Stimulated activated CD4-positive, alpha-beta T cell treated with anti-CD3 and anti-CD28 coated beads, Interleukin-2, amount 100 ng/mL, for 48 hours (primary cell): ENCODE data around the gene MICAL2.
"Not testable (repeated sequence)": the region's sequence is repeated elsewhere in the genome, so short reads cannot be mapped to it uniquely, and the experiment has no call there.

ENCODE experiments used
- DNase-seq, 2 donors: peaks; one replicate each; pipeline ENCODE4 v3.0.0-alpha.2; 2020

MICAL2 gene

DNA sequence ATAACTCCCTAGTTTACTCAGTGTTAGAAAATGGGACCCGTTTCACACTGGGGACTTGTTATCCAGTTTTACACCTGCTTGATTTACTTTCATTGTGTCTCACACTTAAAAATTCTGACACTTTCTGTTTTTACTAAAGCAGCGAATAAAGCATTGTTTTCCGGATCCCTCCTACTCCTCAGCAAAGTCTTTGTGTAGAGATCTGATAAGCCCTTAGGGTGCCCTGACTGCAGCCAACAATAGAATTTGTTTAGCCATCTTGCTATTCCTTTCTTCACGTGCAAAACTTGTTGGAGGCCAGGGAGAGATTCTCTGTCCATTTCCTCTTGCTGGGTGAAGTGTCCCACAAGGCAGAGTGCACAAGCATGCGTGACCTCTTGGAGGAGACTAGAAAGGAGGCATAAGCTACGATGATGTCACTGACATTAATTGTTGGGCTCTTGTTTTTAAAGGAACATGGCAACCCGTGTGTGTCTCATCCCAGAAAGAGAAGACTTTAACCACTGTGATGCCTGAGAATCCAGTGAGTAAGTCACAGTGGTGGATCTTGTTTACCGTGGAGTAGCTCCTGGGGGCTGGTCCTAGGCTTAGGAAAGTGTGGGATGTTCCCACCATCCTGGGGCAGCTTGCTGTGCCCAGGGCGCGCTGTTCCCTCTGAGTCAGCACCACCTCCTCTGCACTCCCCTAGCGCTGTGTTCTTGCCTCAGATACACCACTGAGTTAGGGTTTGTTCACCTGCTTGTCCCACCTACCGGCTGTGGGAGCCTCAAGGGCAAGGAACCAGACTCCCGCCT, 27.7 kb downstream of the MICAL2 start:
- DNase-seq: no peak

GRCh38 chr11:12139144-12139881, 28.9 kb downstream of the MICAL2 start:
- no peak for DNase-seq

GRCh38 chr11:12140186-12140793, 29.9 kb downstream of the MICAL2 start:
- DNase-seq: no peak

DNA sequence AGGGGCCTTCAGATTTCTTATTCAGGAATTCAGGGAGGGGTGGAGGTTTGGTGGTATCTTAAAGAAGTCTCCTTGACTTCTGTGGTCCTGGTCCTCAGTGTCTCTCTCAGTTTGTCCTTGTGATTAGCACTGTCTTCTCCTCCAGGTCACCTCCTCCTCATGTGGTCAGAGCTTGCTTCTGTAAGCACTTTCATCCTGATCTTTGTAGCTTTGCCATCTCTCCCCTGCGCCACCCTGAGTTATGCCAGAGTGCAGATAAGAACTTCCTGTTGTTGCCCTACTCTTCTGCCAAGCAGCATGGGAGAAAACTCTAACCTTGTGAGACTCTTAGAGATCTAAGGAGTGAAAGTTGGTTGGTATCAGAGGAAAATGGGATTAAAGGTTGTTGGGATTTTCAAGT, 30.9 kb downstream of the MICAL2 start:
- no peak for DNase-seq

DNA sequence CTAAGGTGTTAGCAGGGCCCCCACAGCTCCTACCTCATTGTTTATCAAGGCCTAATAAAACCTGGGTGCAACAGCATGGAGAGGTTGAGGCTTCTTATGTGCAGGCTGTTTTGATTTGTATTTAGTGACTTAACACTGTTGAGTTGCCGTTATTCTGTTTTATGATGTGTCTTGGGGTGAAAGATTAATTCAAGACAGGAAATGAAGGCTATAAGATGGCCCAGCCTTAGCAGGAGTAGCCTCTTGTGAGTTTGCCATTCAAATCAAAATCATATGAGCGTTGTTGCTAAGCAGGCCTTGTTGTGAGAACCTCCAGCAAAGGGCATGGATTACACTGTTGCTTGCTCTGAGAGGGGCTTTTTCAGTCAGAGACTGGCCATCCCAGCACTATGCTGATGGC, 31.8 kb downstream of the MICAL2 start:
- no peak for DNase-seq

- DNase-seq: no peak
Observed at GRCh38 chr11:12142909-12143308, 32.5 kb downstream of the MICAL2 start.

- no peak for DNase-seq
Observed at GRCh38 chr11:12143461-12144258, 33.3 kb downstream of the MICAL2 start.

DNA sequence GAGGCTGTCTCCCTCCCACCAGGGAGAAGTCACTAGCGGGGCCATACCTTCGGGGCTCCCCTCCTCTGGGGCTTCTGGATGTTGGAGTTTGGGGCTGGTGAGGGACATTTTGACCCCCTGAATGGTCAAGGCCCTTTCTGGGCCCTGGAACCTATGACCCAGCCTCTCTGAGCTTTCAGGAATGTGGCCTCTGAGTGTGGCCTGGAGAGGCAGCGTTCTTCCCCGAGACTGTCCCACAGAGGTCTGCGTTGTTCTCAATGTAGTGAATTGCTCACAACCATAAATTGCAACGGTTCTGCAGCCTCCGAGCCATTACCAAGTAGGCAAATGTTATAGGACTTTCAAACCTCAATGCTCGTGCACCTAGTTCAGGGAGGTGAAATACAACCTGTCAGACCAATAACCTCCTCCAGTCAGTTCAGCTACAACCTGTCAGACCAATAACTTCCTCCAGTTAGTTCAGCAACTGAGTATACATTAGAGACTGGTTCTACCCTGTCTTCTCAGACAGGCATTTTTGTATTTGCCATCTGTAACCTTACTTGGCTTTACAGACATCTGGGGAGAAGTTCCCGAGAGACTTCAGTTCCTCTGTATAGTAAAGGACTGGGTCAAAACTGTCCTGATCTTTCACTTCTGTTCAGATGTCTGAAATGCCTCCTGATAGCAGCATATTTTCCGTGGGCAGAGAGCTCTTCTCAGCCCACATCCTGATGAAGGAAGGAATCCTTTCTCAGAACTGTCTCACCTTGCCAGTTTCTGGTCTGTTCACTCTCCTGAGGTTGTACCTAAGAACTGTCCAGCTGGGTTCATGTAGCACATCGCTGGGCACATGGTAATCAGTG, 34.2 kb downstream of the MICAL2 start:
- no peak for DNase-seq

DNA sequence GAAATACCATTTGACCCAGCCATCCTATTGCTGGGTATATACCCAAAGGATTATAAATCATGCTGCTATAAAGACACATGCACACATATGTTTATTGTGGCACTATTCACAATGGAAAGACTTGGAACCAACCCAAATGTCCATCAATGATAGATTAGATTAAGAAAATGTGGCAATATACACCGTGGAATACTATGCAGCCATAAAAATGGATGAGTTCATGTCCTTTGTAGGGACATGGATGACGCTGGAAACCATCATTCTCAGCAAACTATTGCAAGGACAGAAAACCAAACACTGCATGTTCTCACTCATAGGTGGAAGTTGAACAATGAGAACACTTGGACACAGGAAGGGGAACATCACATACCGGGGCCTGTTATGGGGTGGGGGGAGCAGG, 36.3 kb downstream of the MICAL2 start:
- DNase-seq: not testable (repeated sequence)

DNA sequence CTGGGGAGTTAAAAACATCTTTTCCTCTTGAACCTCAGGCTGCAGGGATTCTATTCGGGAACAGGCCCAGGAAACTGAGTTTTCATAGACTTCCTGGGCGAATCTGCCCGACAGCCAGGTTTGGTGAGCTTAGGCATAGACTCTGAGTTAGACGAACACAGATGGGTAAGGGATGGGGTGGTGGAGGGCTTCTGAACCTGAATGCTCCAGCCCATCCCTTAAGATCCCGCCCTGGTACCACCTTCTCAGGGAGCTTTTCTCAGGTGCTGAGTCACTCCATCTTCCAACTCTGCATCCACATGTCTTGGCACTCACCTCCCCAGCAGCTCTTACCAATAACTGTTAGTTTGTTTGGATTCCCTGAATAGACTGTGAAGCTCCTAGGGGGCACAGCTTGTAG, 37.4 kb downstream of the MICAL2 start:
- no peak for DNase-seq

GRCh38 chr11:12148466-12148865, 38.1 kb downstream of the MICAL2 start:
- no peak for DNase-seq

DNA sequence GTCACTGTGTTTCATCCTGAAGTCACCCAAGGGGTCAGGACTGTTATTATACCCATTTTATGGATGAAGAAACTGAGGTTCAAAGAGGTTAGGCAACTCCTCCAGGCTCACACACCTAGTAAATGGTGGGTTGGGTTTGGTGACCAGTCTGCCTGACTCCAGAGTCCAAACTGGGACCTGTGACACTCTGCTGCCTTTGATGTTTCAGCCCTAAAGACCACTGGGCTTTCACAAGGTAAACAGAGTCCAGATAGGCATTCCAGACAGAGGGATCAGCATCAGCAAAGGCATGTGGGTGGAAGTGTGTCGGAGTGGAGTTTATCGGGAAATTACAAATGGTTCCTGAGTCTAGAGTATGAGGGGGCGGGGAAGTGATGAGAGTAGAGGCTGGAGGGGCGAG, 38.5 kb downstream of the MICAL2 start:
- DNase-seq: no peak

DNA sequence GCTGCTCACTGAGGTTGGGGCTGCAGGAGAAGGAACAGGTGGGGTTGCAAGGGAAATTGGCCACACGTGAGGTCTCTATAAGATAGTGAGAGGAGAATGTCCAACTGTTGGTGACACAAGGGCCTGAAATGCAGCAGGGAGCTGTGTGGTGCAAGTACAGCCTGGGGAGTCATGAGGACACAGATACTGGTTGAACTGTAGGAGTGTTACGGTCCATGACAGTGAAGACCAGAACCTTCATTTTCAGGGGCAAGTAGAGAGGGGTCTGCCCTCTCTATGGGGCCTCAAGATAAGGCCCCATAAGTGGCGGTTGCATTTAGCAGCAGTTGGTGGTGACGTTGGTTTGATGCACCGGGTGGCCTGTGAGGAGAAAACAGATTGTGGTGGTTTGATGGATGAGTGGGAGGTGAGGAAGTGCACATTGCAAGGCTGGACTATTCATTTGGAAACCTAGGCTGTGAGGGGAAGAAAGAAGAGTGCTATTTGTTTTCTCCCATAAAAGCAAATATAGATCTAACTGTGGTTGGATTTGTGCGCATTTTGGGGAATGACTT, 39.4 kb downstream of the MICAL2 start:
- peak; percentile 48 to 51 for DNase-seq

GRCh38 chr11:12150831-12151382, 40.5 kb downstream of the MICAL2 start:
- DNase-seq: peak; percentile 48 to 56

DNA sequence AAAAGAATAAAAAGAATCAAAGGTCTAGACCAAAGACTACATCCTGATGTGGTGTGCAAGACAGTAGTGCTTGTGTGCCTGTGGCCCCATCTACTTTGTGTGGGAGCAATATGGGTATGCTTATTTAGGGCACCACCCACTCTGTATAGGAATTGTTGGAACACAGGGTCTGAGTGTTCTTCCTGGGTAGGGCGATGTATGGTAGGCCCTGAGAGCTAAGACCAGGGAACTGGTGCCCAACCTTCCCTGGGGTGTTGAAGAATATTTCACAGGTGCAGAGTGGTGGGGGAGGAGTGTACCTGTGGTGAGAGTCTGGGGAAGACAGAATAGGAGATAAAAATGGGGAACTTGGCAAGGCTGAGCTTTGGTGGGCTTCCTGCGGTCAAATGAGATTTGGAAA, 41.9 kb downstream of the MICAL2 start:
- DNase-seq: no peak

GRCh38 chr11:12154871-12155668, 44.7 kb downstream of the MICAL2 start:
- DNase-seq: no peak

- no peak for DNase-seq
Observed at GRCh38 chr11:12155696-12156095, 45.3 kb downstream of the MICAL2 start.

DNA sequence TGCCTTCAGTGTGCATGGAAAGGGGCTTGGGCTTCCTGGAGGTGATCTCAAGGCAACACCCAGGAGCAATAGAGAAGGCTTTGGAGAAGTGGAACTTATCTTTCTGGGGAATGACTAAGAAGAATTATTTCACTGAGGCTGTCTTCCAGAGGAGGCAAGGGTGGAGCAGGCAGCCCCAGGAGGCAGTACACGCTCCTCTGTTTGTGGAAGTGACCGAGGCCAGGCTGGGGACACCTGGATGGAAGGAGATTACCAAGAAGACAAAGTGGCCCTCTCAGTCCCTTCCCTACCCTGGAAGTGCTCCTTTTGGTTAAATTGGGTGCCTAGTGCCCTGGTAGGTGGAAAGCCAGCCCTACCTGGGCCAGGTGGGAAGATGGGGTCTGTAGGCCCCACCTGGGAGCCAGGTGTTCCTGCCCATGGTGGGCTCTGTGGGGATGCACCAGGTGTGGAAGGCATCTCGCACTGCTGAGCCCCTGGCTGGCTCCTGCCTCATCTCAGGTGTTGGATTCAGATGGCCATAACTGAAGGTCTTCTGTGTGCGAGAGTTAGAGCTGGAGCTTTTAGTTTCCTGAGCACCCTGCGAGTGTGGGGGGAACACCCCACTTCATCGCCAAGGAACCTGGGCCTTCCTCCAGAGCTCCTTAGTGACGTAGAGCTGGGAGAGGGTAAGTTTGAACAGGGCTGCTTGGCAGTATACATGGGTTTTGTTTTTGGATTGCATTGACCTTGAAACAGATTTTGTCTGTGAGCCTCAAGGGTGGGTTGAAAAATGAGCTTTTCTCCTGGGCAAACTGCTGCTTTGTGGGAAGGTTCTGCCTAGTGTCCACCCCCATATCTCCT, 46.1 kb downstream of the MICAL2 start:
- no peak for DNase-seq

DNA sequence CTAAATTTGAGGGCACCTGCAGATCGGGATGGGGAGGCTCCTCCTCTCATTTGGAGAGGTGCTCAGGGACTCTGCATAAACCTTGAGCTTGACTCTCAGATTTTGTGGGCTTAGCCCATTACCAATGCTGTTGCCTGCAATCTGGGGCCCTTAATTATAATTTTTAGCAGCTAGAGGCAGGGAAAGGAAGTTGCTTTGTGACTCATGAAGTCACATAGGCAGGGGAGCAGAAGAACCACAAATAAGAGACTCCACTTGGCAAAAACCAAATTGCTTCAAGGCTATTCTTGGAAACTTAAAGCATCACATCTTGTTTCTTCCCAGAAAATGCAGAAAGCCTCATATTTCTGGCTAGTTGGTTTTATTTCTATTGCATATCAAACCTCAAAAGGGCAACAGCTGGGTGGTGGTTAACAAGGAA, 46.9 kb downstream of the MICAL2 start:
- no peak for DNase-seq

- DNase-seq: no peak
Observed at GRCh38 chr11:12158909-12159308, 48.5 kb downstream of the MICAL2 start.
